ENCODE data around the gene NFIX.

DNA sequence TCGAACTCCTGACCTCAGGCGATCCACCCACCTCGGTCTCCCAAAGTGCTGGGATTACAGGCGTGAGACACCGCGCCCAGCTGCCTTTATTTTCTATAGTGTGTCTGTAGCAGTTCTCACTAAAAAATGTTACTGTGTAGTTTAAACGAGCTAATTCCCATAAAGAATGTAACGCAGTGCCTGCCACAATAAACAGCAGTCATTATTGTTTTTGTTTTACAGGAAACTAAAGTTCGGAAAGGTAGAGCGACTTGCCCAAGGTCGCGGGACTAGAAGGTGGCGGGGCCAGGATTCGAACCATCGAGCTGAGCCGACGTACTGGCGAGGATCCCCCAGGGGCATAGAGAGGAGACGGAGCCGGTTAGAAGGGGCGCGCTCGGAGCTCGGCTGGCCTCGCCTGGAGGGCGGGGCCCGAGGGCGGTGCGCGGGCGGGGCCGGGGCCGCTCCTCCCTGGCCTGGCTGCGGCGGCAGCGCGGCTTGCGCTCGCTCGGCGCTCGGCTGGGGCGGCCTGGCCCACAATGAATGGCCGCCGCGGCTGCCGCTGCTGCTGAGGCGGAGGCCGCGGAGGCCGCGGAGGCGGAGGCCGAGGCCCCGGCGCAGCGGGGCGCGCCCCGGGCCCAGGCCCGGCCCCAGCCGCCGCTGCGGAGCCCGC, 122.6 kb downstream of the NFIX start, which contains the start of gene NACC1:
- TF ChIP-seq, protein P1, sequence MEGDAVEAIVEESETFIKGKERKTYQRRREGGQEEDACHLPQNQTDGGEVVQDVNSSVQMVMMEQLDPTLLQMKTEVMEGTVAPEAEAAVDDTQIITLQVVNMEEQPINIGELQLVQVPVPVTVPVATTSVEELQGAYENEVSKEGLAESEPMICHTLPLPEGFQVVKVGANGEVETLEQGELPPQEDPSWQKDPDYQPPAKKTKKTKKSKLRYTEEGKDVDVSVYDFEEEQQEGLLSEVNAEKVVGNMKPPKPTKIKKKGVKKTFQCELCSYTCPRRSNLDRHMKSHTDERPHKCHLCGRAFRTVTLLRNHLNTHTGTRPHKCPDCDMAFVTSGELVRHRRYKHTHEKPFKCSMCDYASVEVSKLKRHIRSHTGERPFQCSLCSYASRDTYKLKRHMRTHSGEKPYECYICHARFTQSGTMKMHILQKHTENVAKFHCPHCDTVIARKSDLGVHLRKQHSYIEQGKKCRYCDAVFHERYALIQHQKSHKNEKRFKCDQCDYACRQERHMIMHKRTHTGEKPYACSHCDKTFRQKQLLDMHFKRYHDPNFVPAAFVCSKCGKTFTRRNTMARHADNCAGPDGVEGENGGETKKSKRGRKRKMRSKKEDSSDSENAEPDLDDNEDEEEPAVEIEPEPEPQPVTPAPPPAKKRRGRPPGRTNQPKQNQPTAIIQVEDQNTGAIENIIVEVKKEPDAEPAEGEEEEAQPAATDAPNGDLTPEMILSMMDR (conservative IDR thresholded peaks at IDR 0.05 in 1 of 2, IDR thresholded peaks at IDR 0.05 in 1 of 2; ENCODE audit: low read depth in 1 of 2, low read length in 2 of 2), result no peak
- TF ChIP-seq EZH2 (IDR thresholded peaks at IDR 0.05; ENCODE audit: low read length, missing control alignments), result no peak
